Measurements from ENCODE around the gene ZNF175.
"Not testable (repeated sequence)": the region's sequence is repeated elsewhere in the genome, so short reads cannot be mapped to it uniquely, and the experiment has no call there.

GRCh38 chr19:51630315-51630714 is 59.2 kb downstream of the ZNF175 start, which contains the start of gene SIGLEC5:
- TF ChIP-seq, protein P1, sequence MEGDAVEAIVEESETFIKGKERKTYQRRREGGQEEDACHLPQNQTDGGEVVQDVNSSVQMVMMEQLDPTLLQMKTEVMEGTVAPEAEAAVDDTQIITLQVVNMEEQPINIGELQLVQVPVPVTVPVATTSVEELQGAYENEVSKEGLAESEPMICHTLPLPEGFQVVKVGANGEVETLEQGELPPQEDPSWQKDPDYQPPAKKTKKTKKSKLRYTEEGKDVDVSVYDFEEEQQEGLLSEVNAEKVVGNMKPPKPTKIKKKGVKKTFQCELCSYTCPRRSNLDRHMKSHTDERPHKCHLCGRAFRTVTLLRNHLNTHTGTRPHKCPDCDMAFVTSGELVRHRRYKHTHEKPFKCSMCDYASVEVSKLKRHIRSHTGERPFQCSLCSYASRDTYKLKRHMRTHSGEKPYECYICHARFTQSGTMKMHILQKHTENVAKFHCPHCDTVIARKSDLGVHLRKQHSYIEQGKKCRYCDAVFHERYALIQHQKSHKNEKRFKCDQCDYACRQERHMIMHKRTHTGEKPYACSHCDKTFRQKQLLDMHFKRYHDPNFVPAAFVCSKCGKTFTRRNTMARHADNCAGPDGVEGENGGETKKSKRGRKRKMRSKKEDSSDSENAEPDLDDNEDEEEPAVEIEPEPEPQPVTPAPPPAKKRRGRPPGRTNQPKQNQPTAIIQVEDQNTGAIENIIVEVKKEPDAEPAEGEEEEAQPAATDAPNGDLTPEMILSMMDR (conservative IDR thresholded peaks at IDR 0.05; ENCODE audit: low read length) = not testable (repeated sequence)
- TF ChIP-seq EZH2phosphoT487 (IDR thresholded peaks at IDR 0.05; ENCODE audit: borderline replicate concordance) = not testable (repeated sequence)

All from Loucy (cell line).